Stimulated activated CD8-positive, alpha-beta memory T cell treated with anti-CD3 and anti-CD28 coated beads, Interleukin-12 subunit alpha, Interleukin-12 subunit beta, amount 100 ng/mL, for 24 hours (primary cell): ENCODE results near the gene ZNF219.
"Not testable (repeated sequence)": the region's sequence is repeated elsewhere in the genome, so short reads cannot be mapped to it uniquely, and the experiment has no call there.

ENCODE experiments used
- DNase-seq: peaks from one replicate; pipeline ENCODE4 v3.0.0-alpha.2; 2020; ENCODE audit errors: extremely low read depth

The ZNF219 gene

GRCh38 chr14:21043387-21043973, 55.0 kb downstream of the ZNF219 start:
- DNase-seq: no peak

- no peak for DNase-seq
Measured at GRCh38 chr14:21042918-21043317, 55.5 kb downstream of the ZNF219 start.

- no peak for DNase-seq
Measured at GRCh38 chr14:21041676-21042433, 56.6 kb downstream of the ZNF219 start, which contains the start of gene RNASE7. RNASE7 (plus strand) TSS chr14:21042362; CDS start chr14:21042993, 631 bp downstream.

- not testable (repeated sequence) for DNase-seq
Measured at GRCh38 chr14:21040941-21041340, 57.5 kb downstream of the ZNF219 start.

GRCh38 chr14:21040370-21040925, 58.0 kb downstream of the ZNF219 start:
- DNase-seq: no peak
